Lower leg skin (tissue), 4 donors: ENCODE measurements around the gene MOGAT3. TPM values are rescaled to one million over a fixed set of nuclear protein-coding genes. Genes with fewer than 3 reads are reported as not detected.

Source experiments
- DNase-seq, 2 donors: peaks; one replicate each; pipeline ENCODE4 v3.0.0-alpha.2; 2019; ENCODE audit warnings: low spot score in 2 of 2
- H3K4me3 ChIP-seq: fragments of 200-600 bp; sonication (generic); 2 replicates; pipeline ENCODE4 v1.5.1; 2017; ENCODE audit warnings: mild to moderate bottlenecking, low read depth; ENCODE audit not compliant: poor library complexity, severe bottlenecking
- POLR2A ChIP-seq, 2 donors: fragments of 450-650 bp; IDR thresholded peaks; one replicate each; pipeline ENCODE4 v1.6.1; 2016 to 2017; ENCODE audit warnings: antibody characterized with exemption in 2 of 2, mild to moderate bottlenecking in 1 of 2, moderate library complexity in 1 of 2
- WGBS, 2 donors: methylation state at CpG; one replicate each; pipeline ENCODE4 v1.1.5; 2018; 5-methylcytosine and 5-hydroxymethylcytosine counted together
- intact Hi-C: fragments of 100-400 bp; cut with DNase I; formaldehyde crosslinking; loops from one replicate; pipeline ENCODE4 v1.15.0; 2023; ENCODE audit warnings: low total_unique reads
- total RNA-seq, 4 donors: library from RNA; depleted of rRNA; stranded (reverse); fragments of >200 nt; gene quantifications; one replicate each; pipeline ENCODE4 v1.1.0, GENCODE V29; 2016
- TF ChIP-seq, protein P1 (sequence below), 3 donors: fragments of 450-650 bp; IDR thresholded peaks; one replicate each; pipeline ENCODE4 v1.5.1; 2016; ENCODE audit warnings: antibody characterized with exemption in 3 of 3, mild to moderate bottlenecking in 3 of 3, moderate library complexity in 2 of 3

The MOGAT3 gene
- total RNA-seq, 4 donors from 2014 or later: not detected

GRCh38 chr7:101180130-101180755, 20.6 kb downstream of the MOGAT3 start, which contains the start of gene NAT16:
TSS of gene NAT16 (minus strand) at chr7:101180293. CDS start at chr7:101174807, 5,486 bp downstream.
- intact Hi-C loops: no loop called here
- WGBS, 2 donors: 9 to 10% methylated on average over 22 to 32 of the region's 56 CpGs
- no peak for TF ChIP-seq POLR2A (IDR thresholded peaks at IDR 0.05)
- TF ChIP-seq, protein P1, sequence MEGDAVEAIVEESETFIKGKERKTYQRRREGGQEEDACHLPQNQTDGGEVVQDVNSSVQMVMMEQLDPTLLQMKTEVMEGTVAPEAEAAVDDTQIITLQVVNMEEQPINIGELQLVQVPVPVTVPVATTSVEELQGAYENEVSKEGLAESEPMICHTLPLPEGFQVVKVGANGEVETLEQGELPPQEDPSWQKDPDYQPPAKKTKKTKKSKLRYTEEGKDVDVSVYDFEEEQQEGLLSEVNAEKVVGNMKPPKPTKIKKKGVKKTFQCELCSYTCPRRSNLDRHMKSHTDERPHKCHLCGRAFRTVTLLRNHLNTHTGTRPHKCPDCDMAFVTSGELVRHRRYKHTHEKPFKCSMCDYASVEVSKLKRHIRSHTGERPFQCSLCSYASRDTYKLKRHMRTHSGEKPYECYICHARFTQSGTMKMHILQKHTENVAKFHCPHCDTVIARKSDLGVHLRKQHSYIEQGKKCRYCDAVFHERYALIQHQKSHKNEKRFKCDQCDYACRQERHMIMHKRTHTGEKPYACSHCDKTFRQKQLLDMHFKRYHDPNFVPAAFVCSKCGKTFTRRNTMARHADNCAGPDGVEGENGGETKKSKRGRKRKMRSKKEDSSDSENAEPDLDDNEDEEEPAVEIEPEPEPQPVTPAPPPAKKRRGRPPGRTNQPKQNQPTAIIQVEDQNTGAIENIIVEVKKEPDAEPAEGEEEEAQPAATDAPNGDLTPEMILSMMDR (IDR thresholded peaks at IDR 0.05): no peak
- DNase-seq: no peak
- H3K4me3 ChIP-seq: no peak within 1 kb of the TSS

GRCh38 chr7:101179713-101180112, 21.1 kb downstream of the MOGAT3 start:
- DNase-seq: no peak
- 2 to 6% methylated on average over 13 to 27 of the region's 27 CpGs for WGBS, 2 donors
- intact Hi-C loops: no loop called here
- H3K4me3 ChIP-seq: no peak overlapping the region
- TF ChIP-seq POLR2A (IDR thresholded peaks at IDR 0.05): no peak
- TF ChIP-seq, protein P1 (IDR thresholded peaks at IDR 0.05): no peak

DNA sequence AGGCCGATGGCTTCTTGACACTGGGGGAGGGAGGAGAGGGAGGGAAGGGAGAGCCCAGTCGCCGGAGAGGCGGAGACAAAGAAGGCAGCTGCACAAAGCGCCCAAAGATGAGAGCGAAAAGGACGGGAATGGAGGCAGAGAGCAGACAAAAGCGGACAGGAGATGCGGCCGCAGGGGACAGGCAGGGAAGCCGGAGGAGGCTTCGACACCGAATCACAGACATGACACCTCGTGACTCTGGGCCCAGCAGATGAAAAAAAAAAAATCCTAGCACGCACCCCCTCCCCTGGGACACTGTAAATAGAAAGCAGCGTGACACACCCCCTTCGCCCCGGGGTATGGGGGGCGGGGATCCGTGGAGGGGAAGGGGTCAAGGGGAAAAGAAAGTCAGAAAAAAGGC, 21.7 kb downstream of the MOGAT3 start:
- H3K4me3 ChIP-seq: no peak overlapping the region
- no peak for TF ChIP-seq POLR2A (IDR thresholded peaks at IDR 0.05)
- TF ChIP-seq, protein P1 (IDR thresholded peaks at IDR 0.05): no peak
- intact Hi-C loops: no loop called here
- 0 to 5% methylated on average over 19 to 20 of the region's 20 CpGs for WGBS, 2 donors
- no peak for DNase-seq

DNA sequence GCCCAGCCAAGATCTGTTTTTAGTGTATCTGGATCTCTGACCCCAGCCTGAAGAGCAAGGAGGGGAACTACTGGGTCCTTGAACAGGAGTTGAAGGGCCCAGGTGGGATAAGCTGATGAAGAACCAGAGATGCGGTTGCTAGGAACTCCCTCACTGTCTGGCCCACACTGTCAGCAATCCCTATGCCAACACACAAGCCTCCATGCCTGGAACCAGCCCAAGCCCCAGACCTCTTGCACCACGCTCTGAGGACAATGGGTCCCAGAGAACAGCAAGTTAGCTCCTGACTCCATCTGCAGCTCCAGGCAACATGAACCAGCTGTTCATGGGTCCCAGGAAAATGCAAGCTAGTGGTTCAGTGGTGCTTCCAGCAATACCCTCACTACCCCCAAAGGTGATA, 23.2 kb downstream of the MOGAT3 start:
- intact Hi-C loops: no loop called here
- TF ChIP-seq, protein P1 (IDR thresholded peaks at IDR 0.05): no peak
- TF ChIP-seq POLR2A (IDR thresholded peaks at IDR 0.05): no peak
- no peak for DNase-seq
- H3K4me3 ChIP-seq: no peak overlapping the region
- WGBS, 2 donors: 61 to 79% methylated on average over 2 of the region's 2 CpGs

- intact Hi-C loops: no loop called here
- DNase-seq: no peak
- no peak overlapping the region for H3K4me3 ChIP-seq
- 45% methylated on average over 3 of the region's 3 CpGs for WGBS, 2 donors
- no peak for TF ChIP-seq POLR2A (IDR thresholded peaks at IDR 0.05)
- TF ChIP-seq, protein P1 (IDR thresholded peaks at IDR 0.05): no peak
Observed at GRCh38 chr7:101175664-101176063, 25.2 kb downstream of the MOGAT3 start.
